Measurements from ENCODE around the gene ASCL2.

Gene ASCL2, protein sequence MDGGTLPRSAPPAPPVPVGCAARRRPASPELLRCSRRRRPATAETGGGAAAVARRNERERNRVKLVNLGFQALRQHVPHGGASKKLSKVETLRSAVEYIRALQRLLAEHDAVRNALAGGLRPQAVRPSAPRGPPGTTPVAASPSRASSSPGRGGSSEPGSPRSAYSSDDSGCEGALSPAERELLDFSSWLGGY

GRCh38 chr11:2270322-2271076 lies at the start of gene ASCL2:
ASCL2 (minus strand) TSS chr11:2270588; CDS start chr11:2270332, 256 bp downstream.
- DNase-seq (ENCODE audit: low read depth in 2 of 2): no peak

DNA sequence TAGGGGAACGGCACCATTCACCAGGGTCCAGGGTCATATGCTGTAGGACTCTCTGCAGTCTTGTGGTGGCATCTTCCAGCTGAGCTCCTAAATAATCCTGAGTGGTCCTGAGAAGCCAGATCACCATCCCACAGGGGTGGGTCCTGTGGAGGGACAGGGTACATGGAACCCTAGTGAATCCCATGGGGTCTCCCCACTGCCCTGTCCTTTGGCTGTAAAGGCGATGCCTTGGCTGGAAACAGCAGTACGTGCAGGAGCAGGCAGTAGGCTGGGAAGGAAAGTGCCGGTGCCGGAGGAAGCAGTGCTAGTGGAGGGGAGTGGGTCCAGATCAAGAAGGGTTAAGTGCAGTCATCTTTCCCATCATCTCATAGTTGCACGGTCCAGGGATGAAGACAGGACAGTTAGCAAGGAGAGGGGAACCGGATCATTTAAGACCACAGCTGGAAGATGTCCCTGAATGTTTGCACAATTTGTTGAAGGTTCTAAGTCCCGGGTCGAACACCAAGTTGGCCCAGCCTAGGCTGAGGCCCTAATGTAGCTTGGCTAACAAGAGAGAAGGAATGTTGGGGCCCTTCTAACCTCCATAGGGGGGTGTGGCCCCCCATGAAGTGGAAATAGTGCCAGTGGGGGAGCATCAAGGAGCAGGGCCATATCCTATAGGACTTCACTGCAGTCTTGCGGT lies 49.5 kb upstream of the ASCL2 start:
- no peak for DNase-seq (ENCODE audit: low read depth in 2 of 2)

DNA sequence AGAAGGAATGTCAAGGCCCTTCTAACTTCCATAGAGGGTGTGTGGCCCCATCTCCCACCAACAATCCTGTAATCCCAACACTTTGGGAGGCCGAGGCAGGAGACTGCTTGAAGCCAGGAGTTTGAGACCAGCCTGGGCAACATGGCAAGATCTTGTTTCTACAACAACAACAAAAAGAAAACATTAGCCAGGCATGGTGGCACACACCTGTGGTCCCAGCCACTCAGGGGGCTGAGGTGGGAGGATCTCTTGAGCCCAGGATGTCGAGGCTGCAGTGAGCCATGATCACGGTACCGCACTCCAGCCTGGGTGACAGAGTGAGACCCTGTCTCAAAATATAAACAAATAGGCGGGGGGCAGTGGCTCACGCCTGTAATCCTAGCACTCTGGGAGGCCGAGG lies 48.3 kb upstream of the ASCL2 start:
- no peak for DNase-seq (ENCODE audit: low read depth in 2 of 2)

DNA sequence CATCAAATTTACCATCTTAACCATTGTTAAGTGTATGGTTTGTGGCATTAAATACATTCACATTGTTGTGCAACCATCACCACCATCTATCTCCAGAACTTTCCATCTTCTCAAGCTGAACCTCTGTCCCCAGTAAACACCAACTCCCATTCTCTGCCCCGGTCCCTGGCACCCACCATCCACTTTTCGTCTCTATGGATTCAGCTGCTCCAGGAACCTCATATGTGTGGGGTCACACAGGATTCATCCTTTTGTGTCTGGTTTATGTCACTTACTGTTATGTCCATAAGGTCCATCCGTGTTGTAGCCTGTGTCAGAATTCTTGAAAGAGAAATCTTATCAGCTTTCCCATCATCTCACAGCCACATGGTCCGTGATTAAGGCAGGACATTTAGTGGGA lies 47.7 kb upstream of the ASCL2 start:
- no peak for DNase-seq (ENCODE audit: low read depth in 2 of 2)

DNA sequence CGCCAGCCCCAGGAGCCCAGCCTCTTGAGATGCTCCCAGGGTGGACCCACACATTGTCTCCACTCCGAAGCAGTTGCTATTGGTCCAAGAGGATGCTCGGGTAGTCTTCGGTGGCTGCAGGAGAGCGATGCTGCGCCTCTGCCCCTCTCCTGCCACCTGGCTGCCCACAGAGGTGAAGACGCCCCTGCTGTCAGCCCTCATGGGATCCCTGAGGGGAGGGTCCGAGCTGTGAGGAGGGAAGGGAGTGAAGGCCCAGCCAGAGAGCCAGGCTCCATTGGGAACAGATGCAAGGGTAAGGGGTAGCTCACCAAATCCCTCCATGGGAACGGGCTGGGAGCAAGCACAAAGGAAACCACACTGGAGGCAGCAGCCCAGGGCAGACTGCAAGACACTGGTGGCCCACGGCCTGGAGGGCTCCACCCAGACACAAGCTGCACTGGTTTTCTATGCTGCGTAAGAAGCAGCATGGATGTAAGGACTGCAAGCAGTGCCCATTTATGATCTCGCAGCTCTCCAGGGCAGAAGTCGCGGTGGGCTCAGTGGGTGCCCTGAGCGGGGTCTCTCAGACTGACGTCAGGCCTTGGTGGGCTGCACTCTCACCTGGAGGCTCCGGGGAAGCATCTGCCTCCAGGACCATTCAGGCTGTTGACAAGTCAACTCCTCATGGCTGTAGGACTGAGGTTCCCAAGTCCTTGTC lies 47.1 kb upstream of the ASCL2 start:
- DNase-seq (ENCODE audit: low read depth in 2 of 2): no peak

- DNase-seq (ENCODE audit: low read depth in 2 of 2): no peak
These were observed 46.5 kb upstream of the ASCL2 start for GRCh38 chr11:2316963-2317244.

DNA sequence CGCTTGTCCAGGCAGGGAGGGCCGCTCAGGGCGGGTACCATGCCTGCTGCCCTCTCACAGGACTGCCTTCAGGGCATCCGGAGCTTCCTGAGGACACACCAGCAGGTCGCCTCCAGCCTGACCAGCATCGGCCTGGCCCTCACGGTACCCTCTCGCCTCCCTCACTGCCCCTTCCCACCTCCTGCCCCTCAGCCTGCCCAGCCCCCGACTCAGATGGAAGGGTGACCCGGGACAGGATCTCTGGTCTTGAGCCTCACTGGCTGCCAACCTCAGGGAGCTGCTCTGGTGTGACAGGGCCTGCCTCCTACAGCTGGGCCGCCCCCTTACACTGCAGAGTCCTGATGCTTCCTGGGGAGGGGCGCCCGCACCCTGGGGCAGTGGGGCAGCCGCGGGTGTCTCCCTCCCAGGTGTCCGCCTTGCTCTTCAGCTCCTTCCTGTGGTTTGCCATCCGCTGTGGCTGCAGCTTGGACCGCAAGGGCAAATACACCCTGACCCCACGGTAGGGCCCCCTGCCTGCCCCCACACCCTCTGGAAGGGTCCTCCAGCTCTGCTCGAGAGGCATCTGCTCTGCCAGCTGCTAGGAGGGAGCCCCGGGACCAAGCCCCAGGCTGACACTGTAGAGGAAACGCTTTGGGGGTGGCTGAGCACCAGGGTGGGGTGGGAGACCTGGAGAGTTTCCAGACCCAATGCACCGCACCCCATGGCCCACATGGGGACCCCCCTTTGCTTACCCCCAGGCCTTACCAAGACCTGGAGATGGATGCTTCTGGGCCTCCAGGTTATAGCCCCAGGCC lies 46.0 kb upstream of the ASCL2 start:
- no peak for DNase-seq (ENCODE audit: low read depth in 2 of 2)

GRCh38 chr11:2315395-2316168 lies 45.2 kb upstream of the ASCL2 start:
- no peak for DNase-seq (ENCODE audit: low read depth in 2 of 2)

GRCh38 chr11:2314525-2315394 lies 44.4 kb upstream of the ASCL2 start:
- no peak for DNase-seq (ENCODE audit: low read depth in 2 of 2)

DNA sequence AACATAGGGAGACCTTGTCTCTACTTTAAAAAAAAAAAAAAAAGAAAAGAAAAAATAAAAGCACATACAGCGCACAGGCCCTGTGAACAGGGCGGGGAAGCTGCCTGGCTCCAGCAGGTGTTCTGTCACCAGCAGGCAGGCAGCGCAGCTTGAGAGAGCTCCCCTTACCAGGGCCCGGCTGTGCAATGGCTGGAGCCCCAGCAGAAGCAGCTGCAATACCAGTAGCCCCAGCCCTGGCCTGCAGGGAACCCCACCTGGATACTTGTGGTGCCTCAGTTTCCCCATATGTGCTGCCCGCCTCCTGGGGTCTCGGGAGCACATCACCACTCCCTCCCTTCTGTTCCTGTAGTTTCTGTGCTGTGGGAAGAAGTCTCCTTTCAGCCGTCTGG lies 43.7 kb upstream of the ASCL2 start:
- no peak for DNase-seq (ENCODE audit: low read depth in 2 of 2)

GRCh38 chr11:2313051-2313951 lies 42.9 kb upstream of the ASCL2 start:
- no peak for DNase-seq (ENCODE audit: low read depth in 2 of 2)

DNA sequence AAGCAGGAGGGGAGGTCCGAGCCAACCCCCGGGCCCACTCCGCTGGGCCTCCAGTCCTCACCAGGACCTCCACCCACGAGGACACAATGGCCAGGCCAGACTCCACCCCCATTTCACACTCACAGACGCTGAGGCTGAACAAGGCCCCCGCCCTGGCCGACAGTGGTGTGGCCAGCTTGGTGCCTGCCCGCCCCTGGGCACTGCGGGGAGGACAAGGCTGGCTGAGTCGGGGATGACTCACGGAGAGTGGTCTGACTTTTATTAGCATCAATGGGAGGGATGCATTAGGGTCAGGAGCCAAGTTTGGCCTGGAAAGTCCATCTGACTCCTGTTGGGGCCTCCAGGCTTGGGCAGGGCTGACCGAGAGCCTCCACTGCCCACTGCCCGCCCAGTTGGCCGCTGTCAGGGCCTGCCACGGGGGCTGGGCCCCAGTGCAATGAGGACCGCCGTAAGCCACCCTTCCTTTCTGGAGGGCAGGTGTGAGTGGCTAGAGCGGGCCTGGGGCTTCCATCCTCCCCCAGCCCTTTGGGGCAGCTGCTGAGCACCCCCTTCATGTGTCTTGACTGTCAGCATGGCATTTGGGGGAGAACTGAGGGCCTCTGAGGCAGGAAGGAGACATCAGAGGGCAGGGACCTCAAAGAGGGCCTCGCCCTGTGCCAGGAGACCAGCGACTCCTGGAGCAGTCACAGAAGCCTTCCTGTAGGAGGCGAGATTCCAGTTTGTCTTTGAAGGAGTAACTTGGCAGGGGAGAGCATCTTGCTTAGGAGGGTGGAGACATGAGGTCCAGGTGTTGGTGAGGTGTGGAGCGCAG lies 42.0 kb upstream of the ASCL2 start:
- no peak for DNase-seq (ENCODE audit: low read depth in 2 of 2)

DNA sequence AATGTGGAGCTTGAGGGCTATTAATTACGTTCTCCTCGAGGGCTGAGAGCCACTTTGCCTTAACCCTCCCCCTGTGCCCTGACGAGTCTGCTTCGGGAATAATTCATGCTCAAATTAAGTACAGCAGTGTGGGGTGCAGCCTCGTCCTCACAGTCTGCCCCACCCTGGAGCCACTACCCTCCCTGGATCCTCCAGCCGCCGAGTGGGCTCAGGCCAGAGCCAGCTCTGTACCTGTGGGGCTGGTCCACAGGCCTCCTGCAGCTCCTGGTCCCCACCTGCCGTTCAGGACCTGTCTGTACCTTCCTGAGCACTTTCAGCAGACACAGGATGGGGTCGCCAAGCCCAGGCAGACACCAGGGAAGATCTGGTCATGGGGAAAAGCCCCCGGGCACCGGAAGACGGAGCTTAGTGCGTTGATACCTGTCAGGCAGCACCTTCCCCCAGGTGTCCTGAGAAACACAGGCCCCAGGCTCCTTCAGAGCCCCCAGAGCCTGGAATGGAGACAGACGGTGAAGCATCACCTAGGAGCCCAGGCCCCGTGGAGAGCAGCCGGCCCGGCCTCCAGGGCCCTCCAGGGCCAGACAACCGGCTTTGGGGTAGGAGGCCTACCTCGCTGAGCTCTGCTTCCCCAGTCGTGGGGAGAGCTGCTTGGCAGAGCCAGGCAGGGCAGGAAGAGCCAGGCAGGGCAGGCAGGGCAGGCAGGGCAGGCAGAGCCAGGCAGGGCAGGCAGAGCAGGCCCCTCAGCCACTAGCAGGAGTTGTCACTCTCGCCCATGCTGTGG lies 41.2 kb upstream of the ASCL2 start:
- no peak for DNase-seq (ENCODE audit: low read depth in 2 of 2)

DNA sequence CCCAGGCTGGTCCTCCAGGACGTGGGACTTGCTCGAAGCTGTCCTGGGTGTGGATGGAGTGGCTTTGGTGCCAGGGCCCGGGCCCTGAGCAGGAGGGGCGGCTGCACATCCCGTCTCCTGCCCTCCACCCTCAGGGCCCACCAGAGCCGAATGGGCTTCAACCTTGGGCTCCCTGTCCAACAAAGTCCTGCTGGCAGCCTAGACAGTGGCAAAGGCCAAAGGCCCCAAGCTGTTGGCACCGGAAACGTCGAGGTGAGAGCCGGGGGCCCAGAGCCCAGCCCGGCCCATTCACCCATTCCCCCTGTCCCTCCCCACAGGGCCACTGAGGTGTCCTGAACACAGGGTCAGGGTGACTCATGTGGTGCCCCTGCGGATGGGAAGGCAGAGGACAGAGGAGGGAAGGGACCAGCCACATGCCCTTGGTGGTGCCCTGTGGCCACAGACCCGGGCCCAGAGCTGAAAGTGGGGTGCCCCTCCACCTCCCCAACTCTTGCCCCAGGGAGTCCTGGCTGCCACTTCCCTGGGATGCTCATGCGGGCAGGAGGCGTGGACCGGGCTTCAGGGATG lies 40.5 kb upstream of the ASCL2 start:
- no peak for DNase-seq (ENCODE audit: low read depth in 2 of 2)

DNA sequence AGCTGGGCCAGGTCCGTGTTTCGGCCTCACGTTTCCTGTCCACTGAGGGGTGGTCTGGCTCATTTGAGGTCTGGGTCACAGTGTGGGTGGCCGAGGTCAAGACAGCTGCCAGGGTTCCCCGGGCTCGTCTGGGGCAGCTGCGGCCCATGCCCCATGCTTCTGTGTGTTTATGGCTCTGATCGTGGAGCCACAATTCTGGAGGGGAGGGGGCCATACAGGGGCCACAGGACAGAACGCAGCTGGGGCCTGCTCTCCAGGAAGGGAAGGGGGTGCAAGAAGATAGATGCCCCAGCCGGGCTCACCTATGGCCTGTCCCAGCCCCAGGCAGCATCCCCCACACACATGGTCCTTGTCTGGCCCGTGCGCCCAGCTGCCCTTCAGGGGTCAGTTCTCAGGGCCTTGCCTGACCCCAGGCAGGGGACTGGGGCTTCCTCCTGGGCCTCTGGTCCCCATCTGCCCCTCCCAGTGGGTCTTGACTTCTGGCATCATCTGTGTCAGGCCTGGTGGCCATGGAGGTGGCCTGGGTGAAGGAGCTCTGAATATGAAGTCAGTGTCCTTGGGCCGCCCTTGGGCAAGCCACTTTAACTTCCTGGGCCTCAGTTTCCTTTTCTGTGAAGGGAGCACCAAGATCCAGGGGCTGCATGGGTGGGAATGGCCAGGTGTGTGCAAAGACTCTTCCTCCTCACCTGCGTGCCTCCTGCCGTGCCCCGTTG lies 39.8 kb upstream of the ASCL2 start:
- no peak for DNase-seq (ENCODE audit: low read depth in 2 of 2)

Data from stimulated activated CD8-positive, alpha-beta memory T cell treated with anti-CD3 and anti-CD28 coated beads, Interleukin-7, amount 100 ng/mL, for 1 hour (primary cell).